SK-N-SH (cell line): ENCODE measurements around the gene REV1.
"Not testable (repeated sequence)": the region's sequence is repeated elsewhere in the genome, so short reads cannot be mapped to it uniquely, and the experiment has no call there.

Source experiments
- CTCF ChIP-seq: fragments of 200-600 bp; sonication (generic); IDR thresholded peaks from 2 replicates; pipeline ENCODE4 v1.6.1; 2017; ENCODE audit warnings: antibody characterized with exemption, mild to moderate bottlenecking, moderate library complexity
- EP300 ChIP-seq, 2 experiments: IDR thresholded peaks; 2 replicates each; pipeline versions ENCODE4 v1.4.0 to v1.6.1; 2012; ENCODE audit warnings: borderline replicate concordance in 1 of 2, low read depth in 1 of 2, low read length in 1 of 2
- EZH2phosphoT487 ChIP-seq: fragments of 200-600 bp; sonication (generic); IDR thresholded peaks from 2 replicates; pipeline ENCODE4 v1.6.1; 2017; ENCODE audit warnings: low read depth, mixed run types, mild to moderate bottlenecking, antibody characterized with exemption, moderate library complexity, borderline replicate concordance
- NRF1 ChIP-seq: IDR thresholded peaks from 2 replicates; pipeline ENCODE4 v1.6.1; 2012; ENCODE audit warnings: low read depth, mild to moderate bottlenecking, low read length
- REST ChIP-seq: IDR thresholded peaks from 2 replicates; pipeline ENCODE4 v1.6.1; 2012; ENCODE audit warnings: mild to moderate bottlenecking, low read depth, low read length, moderate library complexity
- RFX5 ChIP-seq: IDR thresholded peaks from 2 replicates; pipeline ENCODE4 v1.6.1; 2012; ENCODE audit warnings: mild to moderate bottlenecking, improper control_type of control experiment, low read length
- RXRA ChIP-seq: IDR thresholded peaks from 2 replicates; pipeline ENCODE4 v1.4.0; 2012; ENCODE audit warnings: low read depth, mild to moderate bottlenecking, borderline replicate concordance
- TAF1 ChIP-seq: IDR thresholded peaks from 2 replicates; pipeline ENCODE4 v1.6.1; 2012; ENCODE audit warnings: low read depth, mild to moderate bottlenecking, low read length, moderate library complexity, borderline replicate concordance
- USF1 ChIP-seq: IDR thresholded peaks from 2 replicates; pipeline ENCODE4 v1.4.0; 2012; ENCODE audit warnings: low read depth, borderline replicate concordance
- USF2 ChIP-seq: fragments of 150-350 bp; IDR thresholded peaks from 2 replicates; pipeline ENCODE4 v1.6.1; 2017; ENCODE audit warnings: antibody characterized with exemption, low read length, low read depth, borderline replicate concordance
- YY1 ChIP-seq: IDR thresholded peaks from 2 replicates; pipeline ENCODE4 v1.4.0; 2012; ENCODE audit warnings: low read depth, mild to moderate bottlenecking

- not testable (repeated sequence) for TF ChIP-seq EZH2phosphoT487; RFX5; NRF1; CTCF; REST; EP300 (IDR thresholded peaks at IDR 0.05; ENCODE audit: borderline replicate concordance in 1 of 2, low read depth in 1 of 2, low read length in 1 of 2); TAF1; USF1; YY1; RXRA; USF2
Measured at GRCh38 chr2:99368854-99369253, 121.0 kb downstream of the REV1 start.
